HG03196 (cell line): ENCODE results near the gene VWA2.
"Not testable (repeated sequence)": the region's sequence is repeated elsewhere in the genome, so short reads cannot be mapped to it uniquely, and the experiment has no call there.

Experiments used
- ATAC-seq: cut with Tn5 transposase; IDR thresholded peaks from one replicate; pipeline ENCODE4 v1.9.1; 2021; ENCODE audit not compliant: unreplicated experiment

VWA2 gene

DNA sequence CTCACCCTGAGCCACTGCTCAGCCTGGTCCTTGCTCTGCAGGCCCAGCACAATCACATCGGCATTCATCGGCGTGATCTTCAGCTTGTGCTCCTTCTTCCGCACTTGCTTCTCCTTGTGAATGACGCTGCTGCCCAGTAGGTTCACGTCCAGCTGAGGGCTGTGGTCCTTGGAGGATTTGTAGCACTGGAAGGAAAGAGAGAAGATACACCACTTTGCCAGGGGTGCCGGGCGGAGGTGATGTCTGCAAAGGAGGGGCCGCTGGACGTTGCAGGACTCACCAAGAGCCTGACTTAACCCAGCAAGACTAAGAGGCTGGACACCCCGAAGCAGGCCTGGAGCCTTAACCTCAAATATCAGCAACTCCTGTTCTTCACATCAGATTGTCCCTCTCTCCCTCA lies 74.8 kb downstream of the VWA2 start:
- no peak for ATAC-seq

DNA sequence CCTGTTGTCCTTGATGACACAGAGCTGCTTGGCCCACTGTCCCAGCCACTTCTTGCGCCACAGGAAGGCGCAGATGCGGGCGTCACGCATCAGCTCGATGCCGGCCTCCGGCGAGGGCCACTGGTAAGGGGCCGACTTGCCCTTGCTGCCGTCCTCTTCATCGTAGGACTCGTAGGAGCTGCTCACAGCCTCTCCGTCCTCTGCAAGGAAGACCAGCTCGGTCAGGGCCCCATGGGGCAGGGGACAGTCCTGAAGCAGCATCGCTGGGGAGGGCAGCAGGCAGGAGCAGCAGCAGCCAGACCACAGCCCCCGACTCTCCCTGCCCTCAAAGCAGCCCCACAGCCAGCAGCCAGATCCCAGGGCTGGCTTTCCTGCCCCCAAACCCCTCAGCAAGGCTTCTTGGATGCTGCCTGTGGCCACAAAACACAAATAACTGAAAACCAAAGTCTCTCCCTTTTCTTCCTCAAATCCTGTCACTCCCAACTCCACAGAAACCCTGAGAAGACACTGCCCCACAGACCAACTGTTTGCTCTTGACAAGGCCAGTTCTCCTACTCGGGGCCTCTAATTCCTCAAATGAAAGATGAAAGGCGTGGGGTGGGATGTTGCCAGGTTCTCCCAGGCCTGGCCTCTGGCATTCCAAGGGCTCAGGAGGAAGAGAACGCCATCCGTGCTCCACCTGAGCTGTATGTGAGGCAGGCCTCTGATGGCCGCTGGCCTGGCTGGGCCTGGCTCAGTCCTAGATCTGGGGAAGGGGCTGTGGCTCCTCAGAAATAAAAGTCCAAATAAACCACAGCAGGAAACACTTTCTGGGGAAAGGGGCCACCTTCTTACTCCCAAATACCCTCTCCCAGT lies 76.7 kb downstream of the VWA2 start:
- no peak for ATAC-seq

DNA sequence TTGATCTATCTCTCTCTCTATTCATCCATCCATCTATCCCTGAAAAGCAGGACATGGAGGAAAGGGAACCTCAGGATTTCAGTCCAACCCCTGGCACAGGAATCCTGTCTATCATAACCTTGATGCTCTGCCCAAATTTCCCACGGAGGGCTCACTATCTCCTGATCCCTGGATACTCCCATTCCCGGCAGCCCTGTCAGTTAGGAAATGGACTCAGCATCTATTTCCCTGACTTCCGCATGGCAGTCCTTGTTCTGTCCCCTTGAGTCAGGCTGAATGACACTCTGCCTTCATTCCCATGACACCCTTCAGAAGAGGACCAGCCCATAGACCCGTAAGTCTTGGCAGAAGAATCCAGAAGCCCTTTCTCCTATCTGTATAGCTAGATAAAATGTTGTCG lies 77.7 kb downstream of the VWA2 start:
- ATAC-seq, result no peak

DNA sequence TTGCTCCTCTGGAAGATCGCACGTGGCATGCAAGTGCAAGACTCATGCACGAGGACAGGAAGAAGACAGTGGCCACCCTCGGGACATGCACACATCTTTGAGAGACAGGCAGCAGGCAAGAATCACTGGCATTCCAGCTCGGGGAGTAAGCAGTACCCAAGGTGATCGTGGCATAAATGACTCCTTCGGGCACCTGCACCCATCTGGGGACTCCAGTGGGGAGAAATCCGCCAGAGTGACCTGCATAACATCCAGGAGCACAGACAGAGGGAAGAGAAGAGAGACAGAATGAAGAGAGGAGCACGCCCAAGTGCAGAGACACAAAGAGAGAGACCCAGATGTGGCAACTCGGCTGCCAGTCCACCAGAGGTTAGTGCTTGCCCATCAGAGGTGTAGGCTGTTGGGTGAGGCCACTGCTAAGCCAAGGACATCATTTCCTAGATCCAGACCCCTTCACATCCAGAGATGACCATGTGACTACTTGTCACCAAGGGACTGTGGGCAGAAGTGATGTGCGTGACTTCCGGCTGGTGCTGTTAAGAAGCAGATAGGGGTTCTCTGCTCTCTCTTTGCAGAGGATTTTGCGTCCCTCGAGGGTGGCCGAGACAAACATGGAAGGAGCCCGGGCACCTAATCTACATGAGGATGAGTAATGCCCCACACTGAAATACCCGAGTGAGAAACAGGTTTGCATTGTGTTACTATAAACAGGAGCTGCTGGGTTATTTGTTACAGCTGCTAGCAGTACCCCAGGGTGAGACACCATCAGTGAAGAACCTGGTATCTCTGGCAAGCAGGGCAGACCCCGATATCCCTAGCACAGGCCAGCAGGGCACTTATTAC lies 80.6 kb downstream of the VWA2 start:
- no peak for ATAC-seq

DNA sequence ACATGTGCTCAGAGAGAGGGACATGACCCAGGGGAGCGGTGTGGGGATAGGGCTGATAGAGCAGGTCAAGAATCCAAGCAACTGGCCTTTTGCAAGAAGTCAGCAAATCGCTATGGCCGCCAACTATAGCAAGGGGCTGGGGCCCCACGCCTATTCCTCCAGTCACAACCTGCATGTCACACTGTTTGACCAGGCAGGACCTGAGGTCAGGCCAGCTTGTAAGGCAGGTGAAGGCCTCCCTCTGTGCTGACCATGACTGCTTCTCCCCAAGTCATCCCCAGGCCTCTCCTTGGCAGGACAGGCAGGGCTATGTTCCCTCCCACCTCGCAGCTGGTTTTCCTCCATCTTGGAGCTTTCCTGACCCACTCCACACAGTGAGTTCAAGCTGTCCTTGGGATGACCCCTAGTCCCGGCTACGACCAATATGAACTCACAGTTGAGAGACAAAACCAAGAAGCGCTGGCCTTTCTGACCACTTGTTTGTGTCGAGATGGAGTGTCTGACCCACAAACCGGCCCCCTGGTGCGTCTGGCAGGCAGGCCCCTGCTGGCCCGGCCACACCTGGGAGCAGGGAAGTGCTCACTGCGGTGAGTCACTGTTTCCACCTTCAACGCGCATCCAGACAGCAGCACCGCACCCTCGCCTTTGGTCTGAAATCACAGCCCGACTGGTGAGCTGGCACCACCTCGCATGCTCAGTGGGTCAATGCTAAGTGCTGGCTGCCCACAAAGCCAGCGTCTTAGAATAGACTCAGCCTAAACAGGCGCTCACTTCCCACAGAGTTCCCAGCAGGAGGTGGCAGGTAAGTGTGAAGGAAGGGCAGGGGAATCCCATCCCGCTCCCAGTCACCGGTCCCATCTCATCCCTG lies 81.4 kb downstream of the VWA2 start:
- no peak for ATAC-seq

DNA sequence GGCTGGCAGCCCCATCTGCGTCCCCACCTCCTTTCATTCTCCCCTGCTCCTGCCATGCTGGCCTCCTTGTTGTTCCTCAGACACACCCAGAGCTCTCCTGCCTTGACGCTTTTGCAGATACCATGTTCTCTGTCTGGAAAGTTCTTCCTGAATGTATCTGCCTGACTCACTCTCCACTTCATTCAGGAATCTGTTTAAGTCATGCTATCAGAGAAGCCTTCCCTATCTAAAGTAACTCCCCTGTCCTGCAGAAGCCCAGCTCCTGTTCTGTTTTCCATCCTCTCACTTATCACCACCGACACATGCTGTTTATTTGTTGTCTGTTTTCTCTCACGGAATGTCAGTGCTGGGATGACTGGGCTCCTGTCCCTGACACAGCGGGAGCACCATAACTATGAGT lies 83.3 kb downstream of the VWA2 start:
- no peak for ATAC-seq

DNA sequence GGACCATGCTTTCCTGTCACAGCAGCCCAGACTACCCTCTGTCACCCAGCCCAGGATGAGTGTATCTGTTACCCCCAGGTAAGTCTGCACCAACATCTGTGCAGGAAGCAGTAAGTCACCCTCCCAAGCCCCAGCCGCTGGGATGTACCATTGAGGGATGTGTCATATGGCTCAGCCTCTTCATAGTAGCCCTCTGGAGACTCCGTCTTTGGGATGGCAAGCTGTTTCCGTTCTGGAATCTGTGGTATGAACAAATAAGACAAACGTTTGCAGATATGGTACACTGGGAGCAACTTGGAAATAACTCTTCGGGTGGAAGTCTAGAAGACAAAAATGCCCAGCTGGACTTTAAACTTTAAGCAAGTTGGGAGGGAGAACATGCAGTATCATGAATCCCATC lies 84.0 kb downstream of the VWA2 start:
- ATAC-seq, result no peak

DNA sequence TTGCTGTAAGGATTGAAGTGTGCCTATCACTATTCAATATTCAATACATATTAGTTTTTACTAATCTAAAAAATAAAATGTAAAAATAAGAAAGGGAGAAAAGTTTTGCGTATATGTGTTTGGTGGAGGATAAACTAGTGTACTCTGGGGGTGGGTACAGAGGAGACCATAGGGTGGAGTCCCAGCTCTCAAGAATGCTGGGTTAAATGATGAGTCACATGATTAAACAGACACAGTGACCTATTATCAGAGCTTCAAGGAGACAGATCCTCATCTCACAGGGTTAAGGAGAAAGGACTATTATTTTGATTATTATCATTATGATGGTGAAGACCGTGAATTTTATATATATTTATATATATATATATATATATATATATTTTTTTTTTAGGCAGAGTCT lies 87.7 kb downstream of the VWA2 start:
- no peak for ATAC-seq

DNA sequence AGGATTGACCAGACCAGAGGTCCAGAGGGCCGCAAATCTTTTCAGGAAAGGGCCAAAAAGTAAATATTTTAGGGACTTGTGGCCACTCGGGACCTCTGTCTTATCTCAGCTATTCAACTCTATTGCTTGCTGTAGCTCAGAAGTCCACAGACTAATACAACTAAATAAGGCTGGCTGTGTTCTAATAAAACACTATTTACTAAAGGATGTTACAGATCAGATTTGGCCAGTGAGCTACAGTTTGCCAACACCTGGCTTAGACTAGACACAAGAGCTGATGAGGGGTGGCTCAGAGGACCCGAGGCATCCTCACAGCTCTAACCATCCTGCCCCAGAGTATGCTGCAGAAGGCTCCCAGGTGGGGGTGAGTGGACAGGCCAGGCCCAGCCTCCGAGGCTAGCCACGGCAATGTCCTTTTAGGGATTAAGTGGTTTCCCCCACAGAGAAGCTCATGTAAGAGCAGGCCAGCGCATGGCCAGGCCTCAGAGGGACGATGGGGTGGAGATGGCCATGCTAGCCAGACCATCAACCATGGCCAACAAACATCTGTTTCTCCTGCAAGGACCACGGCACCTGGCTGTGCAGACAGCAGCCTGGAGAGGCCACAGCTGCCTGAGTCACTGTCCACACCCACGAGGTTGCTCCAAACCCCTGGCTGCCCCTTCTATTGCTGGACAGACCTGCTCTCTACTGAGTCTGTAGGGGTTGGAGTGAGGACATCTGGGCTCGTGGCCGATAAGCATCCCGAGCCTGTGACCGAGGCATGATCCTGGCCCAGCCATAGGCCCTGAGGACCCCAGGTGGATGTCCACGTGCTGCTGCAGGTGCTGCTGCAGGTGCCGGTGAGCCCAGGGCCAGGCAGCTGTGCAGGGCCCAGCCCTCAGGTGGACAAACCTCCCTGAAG lies 88.7 kb downstream of the VWA2 start:
- no peak for ATAC-seq

DNA sequence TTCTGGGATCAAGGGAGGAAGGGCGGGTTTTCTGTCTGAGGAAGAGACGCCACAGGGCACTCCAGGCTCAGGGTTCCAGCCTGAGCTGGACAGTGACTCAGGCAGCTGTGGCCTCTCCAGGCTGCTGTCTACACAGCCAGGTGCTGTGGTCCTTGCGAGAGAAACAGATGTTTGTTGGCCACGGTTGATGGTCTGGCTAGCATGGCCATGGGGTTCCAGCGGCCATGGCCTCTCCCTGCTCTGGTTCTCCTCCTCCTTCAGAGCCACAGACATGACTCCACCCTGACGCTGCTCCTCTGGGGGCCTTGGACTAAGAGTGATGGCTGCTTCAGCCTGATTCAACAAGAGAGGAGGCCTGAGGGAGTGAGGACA lies 89.4 kb downstream of the VWA2 start:
- no peak for ATAC-seq

DNA sequence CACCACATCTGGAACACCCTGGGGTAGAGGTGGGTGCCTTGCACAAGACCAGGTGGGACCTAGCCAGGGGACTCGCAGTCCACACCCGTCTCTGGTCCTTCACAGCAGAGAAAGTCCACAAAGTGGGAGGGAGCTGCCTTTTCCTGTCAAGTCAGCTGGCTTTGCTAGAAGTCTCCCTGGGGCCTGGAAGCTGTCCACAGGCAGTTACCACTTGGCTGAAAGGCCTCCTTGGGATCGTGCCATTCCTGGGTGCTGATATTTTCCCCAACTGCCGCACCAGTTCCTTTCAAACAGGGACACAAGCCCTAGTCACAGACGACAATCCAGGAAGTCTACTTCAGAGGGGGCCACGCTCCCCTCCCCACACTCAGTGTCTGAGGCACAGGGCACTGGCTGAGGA lies 89.8 kb downstream of the VWA2 start:
- no peak for ATAC-seq

DNA sequence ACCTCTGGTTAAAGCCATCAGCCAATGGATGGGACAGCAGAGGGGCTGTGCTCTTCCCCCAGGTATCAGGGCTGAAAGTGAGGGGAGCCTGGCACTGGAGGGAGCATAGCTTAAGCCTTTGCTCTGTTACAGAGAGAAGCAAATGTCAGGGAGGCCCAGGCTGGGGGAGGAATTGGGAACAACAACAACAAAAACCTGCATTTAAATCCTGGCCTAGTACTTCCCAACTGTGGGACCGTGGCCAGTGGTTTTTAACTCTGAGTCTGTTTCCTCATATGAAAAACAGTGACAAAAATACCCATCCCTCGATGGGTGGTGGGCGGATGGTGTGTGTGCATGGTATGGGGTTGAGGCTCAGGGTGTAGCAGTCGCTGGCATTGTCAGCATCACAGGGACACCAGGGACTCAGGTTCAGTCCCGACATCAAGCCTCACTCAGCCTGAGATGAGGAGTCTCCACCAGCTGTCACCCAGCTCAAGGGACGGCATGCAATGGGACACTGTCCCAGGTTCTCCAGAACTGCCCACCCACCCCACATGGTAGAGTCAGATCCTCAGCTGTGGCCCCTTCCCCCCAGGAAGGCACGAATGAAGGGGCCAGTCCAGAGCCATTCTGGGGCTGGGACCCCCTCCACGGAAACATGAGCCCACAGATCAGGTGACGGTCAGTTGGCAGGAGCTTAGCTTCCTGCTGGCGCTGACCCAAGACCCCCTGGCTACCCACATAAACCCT lies 90.7 kb downstream of the VWA2 start:
- ATAC-seq, result no peak

DNA sequence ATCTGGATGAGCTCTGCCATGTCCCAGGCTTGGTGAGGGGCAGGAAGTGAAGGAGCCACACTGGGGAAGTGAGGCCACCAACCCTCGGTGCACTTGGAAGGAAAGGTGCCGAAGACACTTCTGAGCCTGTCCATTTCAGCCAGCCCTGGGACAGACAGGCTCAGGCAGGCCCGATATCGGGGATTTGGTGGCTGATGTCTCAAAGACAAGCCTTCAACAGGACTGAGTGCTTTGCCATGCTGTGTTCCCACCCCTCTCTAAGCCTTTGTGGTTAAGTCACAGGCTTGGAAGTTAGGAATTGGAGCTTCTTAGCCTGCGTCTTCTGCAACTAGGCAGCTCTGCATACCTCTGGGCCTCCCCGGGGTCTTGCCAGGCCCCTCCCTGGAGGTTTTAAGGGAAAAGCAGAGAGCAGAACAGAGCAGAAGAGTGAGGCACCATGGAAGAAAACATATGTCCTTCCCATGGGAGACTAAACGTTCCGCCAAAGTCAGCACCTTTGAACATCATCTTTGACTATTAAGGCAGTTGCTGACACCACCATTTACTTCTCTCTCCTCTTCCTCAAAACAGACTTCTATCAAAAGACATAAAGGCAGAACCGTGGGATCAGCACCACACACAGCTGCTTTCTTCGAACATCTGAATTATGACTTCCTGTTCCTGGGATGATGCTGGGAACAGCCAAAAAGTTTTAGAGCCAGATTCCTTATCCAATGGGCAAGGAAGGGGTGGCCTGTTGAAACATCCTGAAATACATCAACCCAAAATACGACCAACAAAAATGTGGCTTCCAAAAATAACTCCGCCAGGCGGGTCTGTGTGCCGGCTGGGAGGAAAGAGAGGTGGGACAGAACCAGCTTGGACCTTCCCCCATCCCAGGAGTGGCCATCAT lies 93.5 kb downstream of the VWA2 start:
- ATAC-seq, result no peak

DNA sequence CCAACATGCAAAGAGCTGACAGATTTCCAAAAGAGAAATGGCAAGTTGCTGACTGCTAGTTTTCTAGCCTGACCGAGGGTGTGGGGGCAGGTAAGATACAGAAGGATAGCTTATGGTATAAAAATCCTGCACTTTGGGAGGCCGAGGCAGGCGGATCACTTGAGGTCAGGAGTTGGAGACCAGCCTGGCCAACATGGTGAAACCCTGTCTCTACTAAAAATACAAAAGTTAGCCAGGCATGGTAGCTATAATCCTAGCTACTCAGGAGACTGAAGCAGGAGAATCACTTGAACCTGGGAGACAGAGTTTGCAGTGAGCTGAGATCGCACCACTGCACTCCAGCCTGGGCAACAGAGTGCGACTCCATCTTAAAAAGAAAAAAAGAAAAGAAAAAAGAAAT lies 94.4 kb downstream of the VWA2 start:
- ATAC-seq, result not testable (repeated sequence)

DNA sequence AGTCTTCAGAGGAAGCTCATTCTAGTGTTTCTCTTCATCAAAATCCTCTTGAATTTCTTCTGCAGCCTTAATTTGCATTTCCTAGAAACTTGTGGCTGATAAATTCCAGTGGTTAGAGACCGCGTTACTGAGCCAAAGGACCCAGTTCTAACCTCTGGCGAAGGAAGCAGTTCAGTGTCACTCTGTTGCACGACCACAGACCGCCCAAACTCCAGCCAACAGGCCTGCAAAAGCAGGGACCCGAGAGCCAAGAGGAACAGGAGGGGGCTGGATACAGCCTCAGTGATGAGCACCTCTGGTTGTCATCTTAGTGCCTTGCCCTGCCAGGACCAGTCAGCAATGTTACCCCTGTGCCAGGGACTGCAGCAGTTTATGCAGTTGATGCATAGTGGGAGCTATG lies 95.2 kb downstream of the VWA2 start:
- no peak for ATAC-seq

DNA sequence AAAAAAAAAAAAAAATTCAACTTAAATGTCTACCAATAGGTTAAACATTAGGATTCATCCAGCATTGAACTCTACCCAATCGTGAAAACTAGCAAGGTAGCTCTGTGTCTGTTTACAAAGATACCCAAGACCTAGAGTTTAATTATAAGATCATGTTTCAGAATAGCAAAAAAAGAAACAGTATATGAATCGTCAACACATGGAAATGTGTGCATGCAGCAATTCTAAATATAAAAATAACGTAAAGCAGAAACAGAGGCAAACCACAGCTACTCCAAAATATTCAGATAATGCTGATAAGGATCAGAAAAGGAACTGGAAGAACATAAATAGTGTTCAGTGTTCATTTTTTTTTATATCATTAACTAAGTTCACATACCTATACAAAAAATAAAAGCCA lies 96.6 kb downstream of the VWA2 start:
- ATAC-seq, result no peak

DNA sequence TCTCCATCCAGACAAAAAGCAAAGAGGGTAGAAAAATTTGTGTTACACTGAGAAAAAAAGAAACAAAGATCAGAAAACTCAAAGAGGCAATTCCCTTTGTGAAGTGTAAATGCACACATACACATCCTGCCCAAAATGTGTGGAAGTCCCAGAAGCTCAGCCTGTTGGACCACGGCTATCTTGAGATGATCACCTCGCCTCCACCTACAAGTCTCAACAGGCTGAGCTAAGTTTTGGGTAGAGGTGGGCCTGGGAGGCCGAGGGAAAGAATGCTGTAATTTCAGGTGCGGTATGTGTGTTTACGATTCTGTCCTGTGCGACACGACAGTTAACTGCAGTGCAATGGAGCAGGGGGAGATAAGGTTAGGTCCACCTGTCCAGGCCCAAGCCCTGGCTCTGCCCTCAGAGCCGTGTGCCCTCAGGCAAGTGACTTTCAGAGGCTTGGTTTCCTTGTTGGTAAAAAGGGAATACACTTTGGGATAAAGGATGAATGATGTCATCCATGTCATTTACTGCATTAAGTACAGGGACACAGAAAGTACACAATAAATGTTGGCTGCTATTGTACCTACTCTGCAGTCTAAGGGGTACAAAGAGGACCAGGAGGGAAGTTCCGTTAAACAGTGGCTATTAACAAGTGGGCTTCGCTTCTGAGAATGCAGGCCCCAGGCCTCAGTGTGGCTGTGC lies 97.9 kb downstream of the VWA2 start:
- ATAC-seq, result no peak
